Stimulated activated CD4-positive, alpha-beta T cell treated with anti-CD3 and anti-CD28 coated beads, Interleukin-15, amount 100 ng/mL, for 1 hour (primary cell): Measurements from ENCODE around the gene SEC22C.
A peak's percentile ranks its signal among the peaks of the same experiment; 100 is the strongest.

Experiments
- DNase-seq, 2 donors: peaks; one replicate each; pipeline ENCODE4 v3.0.0-alpha.2; 2020; ENCODE audit warnings: low read depth in 1 of 2, low spot score in 1 of 2

SEC22C gene

DNA sequence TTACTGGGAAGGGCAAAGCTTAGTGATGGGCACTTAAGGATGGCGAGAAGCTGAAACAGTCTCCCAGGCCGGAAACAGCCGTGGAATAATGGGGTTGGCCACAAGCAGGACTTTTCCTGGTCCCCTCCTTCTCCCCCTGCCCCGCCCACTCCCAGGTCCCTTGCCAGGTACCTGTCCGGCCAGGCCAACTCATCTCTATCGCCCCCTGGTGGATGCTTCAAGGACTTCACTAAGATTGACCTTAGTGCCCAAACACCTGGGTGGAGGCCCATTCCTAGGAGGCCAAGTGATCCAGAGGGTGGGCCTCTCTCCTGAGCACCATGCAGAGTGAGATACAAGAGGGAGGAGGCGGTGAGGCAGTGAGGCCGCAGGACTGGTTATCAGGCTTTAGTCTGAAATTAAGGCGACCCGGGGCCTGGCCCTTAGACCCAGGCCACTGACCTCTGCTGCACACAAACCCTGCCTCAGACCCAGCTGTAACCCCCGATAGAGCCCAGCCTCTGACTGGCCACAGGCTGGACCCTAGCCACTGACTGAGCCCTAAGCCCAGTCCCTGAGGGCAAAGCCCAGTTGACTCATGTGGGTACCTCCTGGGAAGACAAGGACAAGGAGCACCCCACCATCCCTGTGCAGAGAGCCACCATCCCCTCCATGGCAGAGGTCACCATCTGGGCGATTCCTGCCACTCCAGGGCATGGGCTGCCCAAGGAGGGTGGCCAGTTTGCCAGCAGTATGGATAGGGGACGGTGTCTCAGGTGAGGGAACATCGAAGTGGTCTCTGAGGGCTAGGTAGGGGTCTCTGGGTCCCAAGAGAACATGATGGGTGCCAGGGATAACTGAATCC, 41.7 kb downstream of the SEC22C start:
- peak; percentile 25 to 38 for DNase-seq

DNA sequence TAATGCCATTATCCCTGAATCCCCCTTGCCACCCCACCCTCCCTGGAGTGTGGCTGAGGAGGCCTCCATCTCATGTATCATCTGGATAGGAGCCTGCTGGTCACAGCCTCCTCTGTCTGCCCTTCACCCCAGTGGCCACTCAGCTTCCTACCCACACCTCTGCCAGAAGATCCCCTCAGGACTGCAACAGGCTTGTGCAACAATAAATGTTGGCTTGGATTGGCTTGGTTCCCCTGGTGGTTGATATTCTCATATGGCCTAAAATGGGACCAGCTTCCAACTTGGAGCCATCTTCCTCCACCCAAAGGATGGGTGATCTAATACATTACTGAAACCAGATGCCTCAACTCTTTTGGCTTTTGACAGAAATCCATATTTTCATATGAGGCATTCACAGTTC, 44.4 kb downstream of the SEC22C start:
- DNase-seq = no peak

DNA sequence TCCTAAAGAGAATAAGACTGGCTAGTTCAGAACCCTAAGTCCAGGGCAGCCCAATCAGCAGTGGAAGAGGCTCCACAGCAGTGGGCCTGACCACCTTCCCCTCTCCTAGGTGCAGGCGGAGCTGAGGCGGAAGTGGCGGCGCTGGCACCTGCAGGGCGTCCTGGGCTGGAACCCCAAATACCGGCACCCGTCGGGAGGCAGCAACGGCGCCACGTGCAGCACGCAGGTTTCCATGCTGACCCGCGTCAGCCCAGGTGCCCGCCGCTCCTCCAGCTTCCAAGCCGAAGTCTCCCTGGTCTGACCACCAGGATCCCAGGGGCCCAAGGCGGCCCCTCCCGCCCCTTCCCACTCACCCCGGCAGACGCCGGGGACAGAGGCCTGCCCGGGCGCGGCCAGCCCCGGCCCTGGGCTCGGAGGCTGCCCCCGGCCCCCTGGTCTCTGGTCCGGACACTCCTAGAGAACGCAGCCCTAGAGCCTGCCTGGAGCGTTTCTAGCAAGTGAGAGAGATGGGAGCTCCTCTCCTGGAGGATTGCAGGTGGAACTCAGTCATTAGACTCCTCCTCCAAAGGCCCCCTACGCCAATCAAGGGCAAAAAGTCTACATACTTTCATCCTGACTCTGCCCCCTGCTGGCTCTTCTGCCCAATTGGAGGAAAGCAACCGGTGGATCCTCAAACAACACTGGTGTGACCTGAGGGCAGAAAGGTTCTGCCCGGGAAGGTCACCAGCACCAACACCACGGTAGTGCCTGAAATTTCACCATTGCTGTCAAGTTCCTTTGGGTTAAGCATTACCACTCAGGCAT, 45.6 kb downstream of the SEC22C start:
- DNase-seq = peak in 1 of 2 donors; percentile 16

DNA sequence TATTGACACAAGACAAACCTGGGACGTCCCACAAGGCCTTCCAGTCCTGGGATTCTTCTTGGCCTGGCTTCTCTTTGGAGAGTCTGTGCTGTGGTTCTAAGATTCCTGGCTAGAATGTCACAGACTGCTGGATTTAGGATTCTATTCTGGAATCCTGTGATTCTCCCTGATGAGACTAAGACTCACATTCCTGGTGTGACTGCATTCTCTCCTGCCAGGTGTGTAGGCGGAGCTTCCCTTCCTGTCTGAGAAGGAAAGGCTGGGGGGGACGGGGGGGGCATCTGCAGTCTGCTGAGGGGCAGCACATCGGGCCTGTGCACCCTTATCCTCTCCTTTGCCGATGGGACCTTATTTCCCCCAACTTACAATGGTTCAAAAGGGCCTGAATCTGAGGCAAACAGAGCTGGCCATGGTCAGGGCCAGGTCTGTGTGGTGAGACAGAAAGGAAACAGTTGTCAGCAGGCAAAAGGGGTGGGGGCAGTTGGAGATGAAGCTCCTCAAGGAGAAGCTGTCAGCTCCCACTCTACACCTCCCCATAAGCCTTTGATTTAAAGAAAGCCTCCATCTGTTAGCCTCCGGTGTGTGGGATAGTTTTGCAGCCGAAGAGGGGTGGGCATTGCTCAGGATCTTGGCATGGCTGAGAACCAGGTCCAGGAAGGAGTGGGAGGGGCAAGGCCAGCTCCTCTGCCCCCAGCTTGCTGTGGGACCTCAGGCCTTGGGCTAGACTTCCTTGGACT, 48.4 kb downstream of the SEC22C start:
- DNase-seq = no peak

DNA sequence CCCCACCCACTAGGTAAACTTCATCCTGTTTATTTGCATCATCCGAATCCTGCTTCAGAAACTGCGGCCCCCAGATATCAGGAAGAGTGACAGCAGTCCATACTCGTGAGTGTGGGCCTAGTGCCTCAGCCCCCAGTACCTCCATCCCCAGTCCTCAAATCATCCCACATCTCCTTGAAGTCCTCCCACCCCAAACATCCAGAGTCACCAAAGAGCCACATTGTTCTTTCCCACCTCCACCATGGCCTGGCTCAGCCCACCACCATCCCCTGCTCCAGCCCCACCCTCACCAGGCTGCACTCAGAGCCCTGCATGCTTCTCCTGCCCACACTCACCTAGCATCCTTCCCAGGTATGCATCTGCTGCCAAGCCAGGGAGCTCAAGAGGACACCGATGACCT, 49.5 kb downstream of the SEC22C start:
- no peak for DNase-seq

DNA sequence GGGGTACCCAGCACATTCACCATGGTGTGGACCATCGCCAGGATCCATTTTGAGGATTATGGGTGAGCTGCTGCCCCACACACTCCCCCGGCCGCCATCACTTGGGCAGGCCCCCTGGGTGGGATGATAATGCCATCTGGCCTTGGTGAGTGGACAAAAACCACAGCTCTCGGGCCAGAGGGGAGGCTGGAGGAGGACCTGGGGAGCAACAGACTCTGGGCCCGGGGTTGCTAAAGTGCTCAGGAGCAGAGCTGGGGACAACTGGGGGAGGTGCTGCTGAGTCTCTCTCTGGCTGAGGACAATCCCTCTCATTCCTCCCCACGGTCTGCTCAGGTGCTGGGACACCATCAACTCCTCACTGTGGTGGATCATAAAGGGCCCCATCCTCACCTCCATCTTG, 50.3 kb downstream of the SEC22C start:
- DNase-seq = no peak

DNA sequence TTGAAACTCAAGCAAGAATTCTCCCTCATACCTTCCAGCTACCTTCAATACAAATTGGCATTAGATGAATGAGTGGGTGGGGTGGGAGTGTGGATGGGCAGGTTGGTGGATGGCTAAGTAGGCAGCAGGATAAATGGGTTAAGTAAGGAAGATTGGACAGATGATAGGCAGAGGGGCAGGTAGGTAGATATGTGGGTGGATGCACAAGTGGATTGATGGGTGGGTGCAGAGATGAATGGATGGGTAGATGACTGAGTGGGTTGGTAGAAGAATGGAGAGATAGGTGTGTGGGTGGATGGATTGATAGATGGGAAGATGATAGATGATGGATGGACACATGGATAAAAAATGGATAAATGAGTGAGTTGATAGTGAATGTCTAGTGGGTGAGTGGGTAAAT, 51.7 kb downstream of the SEC22C start:
- DNase-seq = no peak

DNA sequence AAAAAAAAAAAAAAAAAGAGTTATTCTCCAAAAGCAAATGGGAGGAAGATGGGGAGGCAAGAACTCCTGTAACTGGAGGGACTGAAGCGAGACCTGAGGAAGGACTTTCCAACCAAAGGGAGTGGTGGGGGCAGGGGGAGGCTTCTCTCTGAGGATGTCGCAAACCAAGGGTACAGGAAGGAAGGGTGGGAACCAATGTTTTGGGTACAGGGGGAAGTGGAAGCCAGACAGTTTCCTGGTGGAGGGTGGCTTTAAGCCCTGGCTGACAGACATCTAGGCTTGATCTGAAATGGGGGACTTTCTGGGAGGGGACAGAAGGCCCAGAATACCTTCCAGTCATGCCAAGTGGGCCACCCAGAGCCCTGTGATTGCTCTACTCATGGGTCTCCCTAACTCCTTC, 52.3 kb downstream of the SEC22C start:
- no peak for DNase-seq

DNA sequence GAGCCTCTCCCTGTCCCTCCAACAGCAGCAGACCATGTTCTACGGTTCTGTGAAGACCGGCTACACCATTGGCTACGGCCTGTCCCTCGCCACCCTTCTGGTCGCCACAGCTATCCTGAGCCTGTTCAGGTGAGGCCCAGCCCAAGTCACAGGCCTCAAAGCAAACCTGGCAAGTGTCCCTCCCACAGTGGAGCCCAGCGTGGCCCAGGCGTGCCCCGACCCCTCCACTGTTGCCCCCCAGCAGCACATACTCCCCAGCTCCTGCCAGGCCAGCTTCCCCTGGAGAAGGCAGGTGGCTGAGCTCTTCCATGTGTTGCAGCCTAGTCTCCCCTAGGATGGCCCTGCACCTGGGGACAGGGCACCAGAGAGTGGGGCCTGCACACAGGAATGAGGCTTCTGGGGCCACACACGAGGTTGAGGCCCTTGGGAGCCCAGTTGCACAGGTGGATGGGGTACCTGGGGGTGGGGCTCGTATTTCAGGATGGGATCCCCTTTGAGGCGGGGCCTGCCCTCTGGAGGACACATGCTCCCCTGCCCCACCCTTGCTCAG, 54.3 kb downstream of the SEC22C start:
- no peak for DNase-seq

DNA sequence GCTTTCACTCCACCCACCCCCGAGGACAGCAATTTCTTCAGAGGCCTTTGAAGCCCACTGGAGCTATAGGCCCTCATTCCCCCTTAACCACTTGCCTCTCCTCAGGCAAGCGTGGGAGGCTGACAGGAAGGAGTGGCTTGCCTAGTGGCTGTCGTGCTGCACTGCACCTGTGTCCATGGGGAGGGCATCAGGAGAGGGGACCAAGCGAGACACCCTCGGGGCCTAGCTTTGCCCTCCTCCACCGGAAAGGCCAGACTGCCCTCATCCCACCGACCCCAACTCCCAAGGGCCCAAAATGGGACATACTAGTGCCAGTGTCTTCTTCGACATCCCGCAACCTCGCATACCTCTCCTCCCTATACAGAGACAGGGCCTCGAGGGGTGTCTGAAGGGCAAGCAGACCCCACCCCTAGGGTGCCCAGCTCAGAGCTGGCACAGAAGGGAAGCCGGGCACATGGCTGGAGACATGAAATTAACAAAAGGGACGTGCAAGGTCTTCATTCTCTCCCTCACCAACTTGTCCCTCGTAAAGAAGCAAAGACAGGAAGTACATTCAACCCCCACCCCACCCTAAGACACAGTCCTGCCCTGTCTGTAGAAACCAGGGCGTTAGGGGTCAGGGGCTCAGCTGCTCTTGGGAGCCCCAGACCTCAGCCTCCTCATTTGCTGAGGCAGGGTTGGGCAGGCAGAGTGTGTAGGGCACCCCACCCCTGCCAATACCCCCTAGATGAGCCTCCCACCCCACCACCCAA, 55.0 kb downstream of the SEC22C start:
- peak in 1 of 2 donors; percentile 27 for DNase-seq

DNA sequence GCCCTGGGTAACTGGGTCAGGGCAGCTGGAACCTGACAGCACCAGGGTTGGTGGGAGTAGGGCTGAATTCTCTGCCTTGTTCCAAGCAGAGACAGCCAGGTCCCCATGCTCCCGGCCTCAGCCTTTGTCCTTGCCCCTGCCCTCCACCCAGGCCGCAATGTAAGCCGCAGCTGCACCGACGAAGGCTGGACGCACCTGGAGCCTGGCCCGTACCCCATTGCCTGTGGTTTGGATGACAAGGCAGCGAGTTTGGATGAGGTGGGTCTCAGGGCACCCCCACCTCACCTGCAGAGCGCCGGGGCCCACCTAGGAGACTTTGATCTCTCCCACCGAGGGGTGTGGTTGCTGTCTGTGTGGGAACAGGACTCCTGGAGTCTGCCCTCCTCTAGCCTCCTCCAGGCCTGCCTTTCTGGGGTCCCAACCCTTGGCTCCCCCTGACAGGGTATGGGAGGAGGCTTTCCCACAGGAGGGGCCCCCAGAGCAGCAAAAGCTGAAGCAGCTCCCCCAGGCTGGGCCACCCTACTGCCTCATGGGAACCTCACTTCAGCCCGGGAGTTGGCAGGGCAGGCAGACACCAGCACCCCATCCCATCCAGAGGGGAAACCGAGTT, 55.9 kb downstream of the SEC22C start:
- DNase-seq = no peak

DNA sequence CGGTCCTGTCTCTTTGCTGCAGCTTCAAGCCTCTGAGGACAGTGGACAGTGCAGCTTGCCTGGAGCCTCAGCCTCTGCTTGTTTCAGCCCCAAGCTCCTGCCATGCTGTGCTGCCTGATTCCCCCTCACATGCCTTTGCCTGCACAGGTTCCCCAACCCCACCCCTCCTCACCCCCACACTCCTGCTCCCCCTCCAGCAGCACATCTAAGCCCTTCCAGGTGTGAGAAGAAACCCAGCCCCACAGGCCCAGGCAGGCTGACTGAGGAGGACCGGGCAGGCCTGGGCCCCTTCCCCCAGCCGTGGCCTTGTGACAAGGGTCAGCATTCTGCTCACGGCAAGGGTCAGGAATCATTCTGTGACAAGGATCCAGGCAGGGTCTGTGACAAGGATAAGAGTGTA, 56.6 kb downstream of the SEC22C start:
- no peak for DNase-seq

DNA sequence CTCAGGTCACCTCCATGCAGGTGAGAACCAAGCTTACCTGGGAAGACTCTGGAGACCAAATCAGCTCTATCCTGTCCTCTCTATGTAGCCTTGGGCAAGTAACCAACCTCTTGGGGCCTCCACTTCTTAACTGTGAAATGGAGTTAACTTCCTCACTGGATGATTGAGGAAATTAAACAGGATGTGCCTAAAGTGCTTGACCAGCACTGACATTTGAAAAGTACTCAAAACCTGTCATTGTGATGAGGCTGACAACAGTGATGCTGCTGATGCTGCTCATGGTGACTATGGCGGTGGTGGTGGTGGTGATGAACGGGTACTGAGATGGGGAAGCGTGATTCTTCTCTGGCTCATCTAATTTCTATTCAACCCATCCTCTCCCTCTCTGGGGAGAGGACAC, 57.0 kb downstream of the SEC22C start:
- DNase-seq = no peak

DNA sequence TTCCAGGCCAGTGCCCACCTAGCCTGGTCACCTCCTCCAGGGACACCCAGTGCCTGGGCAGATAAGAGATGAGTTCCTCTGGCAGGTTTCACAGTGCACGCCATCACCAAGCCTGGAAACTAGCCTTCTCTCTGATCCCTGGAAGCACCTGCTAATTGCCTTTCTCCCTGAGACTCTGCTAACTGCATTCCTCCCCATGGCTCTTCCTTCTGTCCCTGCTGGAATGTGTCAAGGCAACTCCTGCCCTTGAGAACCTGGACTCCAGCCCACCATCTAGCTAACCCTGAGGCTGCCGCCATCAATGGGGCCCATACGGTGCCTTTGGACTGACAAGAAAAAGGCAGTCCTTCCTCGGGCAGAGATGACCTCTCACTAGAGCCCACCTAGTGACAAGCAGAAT, 60.9 kb downstream of the SEC22C start:
- DNase-seq = no peak

DNA sequence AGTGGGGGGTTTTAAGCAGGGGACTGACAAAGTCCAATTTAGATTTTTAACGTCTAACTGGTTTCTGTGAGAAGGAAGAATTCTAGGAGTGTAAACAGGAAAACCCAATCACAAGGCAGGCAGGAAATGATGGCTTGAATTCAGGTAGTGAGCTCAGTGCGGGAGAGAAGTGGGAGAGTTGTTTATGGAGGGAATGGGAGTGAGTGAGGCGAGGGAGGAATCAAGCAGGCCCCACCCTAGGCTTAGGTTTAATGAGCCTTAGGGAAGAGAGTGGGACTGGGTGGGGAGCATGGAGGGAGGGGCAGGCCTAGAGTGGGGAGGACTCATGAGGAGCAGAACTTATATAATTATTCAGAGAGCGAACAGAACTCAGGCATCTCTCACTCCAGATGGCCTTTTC, 61.4 kb downstream of the SEC22C start:
- no peak for DNase-seq

DNA sequence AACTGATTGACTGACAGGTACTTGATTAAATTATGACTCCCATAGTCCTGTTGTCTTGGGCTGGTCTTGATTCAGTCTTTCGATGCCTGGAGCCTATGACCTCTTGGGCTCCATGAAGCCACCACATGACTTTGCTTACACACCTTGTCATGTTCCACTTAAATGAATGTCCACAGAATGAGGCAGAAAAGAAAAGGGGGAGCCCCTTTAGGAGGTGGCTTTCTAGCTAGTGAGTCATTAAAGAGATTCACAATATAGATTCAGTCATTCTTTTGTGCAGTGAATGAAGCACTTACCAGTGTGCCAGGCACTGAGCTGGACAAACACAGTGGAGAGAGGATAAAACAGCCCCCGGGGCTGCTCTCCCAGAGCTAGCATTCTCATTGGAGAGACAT, 62.2 kb downstream of the SEC22C start:
- no peak for DNase-seq

DNA sequence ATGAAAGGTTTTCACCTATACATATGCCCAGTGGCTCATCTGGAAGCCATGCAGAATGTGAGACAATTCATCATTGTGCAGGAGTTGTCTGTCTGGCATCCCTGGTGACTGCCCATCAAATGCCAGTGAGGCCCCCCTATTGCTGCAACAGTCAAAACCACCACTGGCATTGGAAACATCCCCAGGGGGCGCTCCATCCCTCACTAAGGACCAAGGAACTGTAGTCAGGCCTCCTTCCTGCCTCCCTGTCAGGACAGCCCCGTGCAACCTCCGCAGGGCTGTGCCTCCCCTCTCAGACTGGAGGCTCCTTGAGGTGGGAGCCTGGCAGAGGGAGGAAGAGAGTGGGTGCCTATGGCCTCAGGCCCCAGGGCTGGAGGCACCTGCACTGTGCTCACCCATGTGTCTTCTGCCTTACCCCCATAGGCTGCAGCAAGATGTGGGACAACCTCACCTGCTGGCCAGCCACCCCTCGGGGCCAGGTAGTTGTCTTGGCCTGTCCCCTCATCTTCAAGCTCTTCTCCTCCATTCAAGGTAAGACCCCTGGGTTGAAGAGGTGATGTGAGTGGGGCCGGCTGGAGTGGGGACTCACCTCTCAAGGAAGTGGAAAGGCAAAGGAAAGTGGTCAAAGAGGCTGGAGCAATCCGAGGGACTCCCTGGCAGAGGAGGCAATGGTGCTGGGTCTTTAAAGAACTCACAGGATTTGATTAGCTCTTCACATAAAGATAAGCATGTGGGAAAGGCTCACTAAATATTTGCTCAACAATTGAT, 62.8 kb downstream of the SEC22C start:
- no peak for DNase-seq

DNA sequence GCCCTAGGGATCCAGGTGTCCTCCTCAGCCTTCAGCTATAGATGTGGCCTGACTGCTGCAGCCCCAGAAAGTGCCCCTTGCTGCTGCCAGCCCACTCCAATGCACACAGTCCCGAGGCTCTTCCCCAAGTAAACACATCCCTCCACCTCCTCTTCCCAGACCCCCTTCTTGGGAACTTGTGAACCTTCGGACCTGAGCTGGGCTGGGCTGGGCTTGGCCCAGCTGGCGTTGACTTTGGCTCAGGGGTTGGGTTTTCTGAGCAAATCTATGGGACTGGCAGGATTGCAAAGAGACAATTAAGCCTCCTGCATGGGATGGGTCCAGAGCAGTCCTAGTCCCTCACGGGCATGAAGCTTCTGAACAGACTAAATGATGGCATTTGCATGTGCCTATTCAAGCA, 64.7 kb downstream of the SEC22C start:
- no peak for DNase-seq

DNA sequence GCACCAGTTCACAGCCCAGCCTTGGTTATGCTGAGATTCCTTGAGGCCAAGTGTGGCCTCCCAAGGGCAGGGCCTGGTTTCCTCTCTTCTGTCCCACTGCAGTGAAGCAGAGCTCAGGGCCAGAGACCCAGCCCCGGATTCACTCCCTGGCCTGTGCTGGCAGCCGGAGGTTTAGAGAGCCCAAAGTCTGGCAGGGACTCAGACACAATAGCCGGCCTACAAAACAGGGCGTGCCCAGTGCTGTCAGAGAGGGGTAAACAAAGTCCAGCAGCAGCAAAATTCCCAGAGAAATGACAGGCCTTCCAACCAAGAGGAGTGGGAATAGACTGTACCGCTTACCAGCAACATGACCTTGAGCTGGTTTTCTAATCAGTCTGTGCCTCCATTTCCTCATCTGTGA, 65.3 kb downstream of the SEC22C start:
- no peak for DNase-seq

DNA sequence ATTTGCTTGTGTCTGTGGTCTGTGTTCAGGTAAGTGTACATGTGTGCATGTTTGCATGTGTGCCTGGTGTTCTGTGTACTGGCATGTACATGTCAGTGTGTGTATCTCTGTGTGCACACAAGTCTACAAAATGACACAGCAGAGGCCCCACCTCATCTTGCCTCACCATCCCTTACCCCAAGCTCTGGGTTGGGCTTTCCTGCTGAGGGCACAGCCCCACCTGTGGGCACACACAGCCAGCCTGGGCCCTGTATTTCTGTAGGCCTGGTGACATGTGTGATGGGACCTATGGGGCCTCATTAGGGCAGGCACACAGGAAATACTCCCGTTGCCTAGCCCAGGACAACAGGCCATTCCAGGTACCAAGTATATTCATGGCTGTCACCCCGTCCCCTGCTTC, 65.8 kb downstream of the SEC22C start:
- no peak for DNase-seq
